HPDE6-E6E7 (cell line): ENCODE results near the gene SGCB.
A peak's percentile ranks its signal among the peaks of the same experiment; 100 is the strongest.

ENCODE experiments used
- DNase-seq: peaks from one replicate; pipeline ENCODE4 v3.0.0; 2011; ENCODE audit warnings: missing footprints; ENCODE audit errors: extremely low spot score

The SGCB gene

DNA sequence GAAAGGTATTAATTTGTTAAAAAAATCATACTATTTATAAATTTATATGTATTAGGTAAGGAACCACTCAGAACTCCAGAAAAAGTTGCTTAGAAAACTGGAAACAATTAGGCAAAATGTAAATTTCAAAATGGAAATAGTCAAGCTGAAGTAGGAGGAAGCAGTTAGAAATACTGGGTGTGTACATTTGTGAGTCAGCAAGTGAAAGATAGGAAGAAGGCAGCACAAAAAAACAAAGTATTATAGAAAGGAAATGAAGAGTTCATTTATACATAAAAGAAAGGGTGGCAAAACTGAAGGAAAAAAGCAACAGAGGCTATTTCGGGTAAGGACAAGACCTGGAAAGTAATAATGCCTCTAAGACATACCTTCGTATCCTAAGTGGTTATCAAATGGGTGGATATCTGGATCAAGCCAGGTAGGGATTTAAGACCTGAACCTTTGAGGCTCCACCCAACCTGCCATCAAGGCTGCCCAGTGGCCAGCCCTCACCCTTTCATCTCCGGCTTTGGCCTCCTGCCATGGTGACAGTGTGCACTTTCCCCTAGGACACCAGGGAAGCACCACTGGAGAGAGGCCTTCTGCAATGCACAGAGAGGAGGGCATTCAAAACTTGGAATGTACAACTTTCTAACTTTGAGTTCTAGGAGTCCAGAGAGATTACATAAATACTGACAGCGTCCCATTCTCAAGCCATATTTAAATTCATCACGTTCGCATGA, 18.0 kb downstream of the SGCB start, which contains the start of gene LRRC66:
Gene LRRC66, minus strand, starts transcription at position 428 of the 722 bp plus-strand sequence. CDS start 2,750 bp downstream, outside the sequence.
- no peak for DNase-seq

DNA sequence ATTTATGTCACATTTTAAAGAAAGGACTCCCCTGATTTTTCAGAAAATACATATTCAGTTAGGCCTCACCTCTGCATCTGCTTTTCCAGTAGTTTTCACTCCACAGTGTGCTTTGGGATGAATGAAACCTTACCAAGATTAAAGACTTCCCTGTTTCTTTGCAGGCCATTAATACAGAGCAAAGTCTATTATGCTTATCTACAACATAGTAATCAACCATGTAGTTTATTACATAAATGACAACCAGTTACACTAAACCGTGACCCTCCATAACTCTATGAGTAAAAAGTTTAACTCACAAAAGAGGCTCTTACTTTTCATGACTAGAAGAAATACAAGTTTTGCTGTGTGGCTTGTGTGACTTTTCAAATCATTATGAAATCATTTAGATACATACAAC, 20.3 kb downstream of the SGCB start:
- no peak for DNase-seq

DNA sequence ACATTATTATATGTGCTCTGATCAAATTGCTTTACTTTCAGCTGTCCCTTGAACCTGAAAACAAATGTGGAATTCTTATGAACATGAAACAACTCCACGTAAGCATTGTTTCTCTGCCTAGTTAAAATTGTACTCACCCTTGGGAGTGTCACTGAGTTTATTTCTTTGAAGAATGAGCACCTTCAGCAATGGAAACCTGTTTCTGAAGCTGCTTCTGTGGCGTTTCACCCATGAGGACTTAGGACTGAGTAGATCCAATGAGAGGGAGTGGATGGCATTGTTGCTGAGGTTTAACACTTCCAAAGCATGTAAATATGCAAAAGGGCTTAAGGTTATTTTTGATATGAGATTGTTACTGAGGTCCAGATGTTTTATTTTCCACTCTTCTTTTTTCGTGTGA, 21.1 kb downstream of the SGCB start:
- DNase-seq: no peak

DNA sequence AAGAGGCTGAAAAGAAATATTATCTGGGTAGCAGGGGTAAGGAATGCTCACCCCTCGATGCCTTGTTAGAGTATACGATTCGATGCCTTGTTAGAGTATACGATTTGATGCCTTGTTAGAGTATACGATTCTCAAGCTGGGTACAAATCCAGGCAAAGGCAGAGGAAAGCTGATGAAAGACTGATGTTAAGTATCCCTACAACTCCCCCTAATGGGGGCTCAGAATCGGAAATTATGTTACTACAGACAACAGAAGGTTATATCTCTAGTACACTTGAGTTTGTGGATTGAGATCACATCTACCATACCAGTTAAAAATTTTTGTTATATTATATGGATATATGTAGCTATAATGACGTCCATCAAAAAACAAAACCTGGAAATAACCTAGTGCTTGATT, 22.7 kb downstream of the SGCB start:
- no peak for DNase-seq

DNA sequence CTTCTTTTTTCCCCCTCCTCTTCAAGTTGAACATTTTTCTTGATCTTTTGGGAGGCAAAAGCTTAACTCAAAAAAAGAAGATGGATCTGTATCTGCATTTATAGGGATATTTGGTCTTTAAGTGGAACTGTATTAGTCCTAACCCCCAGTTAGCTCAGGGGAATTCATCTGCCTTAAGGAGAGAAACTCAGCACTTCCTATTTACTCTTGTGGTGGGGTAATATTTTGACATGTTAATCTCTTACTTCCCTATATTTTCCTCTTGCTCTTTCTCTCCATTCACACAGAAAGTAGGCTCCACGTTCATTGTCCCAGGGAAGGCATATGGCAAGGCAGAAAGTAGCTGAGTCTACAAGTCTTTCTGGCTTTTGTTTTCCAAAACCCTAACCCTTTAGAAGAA, 23.2 kb downstream of the SGCB start:
- DNase-seq: no peak

DNA sequence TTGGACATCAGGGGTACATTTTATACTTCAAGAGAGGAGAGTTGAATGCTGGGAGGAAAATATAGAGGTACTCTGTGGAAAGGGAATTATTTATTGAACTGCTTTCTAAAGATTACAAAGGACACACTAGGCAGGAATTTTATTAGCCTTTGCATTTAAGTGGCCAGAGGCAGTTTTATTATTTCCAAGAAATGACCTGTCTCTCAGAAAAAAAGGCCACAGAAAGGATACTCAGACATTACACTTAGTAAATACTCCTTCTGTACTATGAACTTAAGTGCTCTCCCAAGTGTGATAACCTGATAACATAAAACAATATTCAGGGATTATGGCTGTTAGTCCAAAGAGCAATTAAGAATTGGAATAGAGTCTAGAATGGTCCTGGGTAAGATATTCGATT, 25.4 kb downstream of the SGCB start:
- DNase-seq: no peak

DNA sequence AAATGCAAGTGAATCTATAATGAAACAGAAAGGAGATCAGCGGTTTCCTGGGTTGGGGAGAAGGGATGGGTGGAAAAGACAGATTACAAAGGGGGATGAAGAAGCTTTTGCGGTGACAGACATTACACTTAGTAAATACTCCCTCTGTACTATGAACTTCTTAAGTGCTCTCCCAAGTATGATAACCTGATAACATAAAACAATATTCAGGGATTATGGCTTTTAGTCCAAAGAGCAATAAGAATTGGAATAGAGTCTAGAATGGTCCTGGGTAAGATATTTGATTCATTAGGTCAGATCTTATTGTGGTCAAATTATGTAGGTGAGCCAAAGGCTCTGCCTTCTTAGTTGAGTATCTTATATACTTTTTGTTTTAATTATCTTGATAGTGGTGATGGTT, 27.1 kb downstream of the SGCB start:
- DNase-seq: no peak

DNA sequence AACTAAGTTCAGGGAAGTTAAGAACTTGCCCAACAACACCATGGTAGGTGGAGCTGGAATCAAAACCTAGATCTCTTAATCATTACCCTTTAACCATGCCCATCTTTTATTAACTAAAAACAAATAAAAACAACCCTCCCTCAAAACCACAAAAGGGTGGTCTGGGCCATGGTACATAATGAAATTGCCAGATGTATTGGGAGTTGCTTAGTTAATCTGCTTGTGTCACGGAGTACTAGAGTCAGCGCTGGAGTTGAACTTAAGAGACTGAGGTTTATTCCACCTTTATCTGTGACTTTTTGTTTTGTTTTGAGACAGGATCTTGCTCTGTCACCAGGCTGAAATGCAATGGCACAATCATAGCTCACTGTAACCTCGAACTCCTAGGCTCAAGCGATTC, 31.2 kb downstream of the SGCB start:
- no peak for DNase-seq

DNA sequence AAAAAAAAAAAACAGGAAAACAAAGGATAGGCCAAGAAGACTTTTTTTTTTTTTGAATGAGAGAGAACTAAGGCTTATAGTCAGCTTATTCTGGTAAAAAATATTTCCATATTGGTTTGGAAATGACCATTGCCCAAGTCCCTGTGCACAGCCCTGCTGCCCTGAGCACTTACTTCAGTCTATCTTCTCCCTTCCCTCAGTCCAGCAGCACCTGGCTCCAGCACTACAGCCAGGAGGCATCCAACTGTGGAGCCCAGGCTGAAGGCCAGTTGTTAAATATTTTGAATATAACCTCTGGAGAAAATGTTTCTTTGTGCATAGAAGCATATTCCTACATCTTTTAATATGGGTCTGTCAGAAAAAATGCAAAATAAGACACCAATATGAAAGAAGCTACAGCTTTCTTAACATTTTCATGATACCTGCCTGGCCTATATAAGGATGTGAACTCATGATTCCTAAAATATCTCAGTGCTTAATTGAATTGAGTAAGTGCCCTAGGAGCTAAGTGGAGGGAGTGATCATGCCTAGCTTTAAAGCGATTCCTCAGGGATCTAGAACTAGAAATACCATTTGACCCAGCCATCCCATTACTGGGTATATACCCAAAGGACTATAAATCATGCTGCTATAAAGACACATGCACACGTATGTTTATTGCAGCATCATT, 32.4 kb downstream of the SGCB start:
- DNase-seq: no peak

DNA sequence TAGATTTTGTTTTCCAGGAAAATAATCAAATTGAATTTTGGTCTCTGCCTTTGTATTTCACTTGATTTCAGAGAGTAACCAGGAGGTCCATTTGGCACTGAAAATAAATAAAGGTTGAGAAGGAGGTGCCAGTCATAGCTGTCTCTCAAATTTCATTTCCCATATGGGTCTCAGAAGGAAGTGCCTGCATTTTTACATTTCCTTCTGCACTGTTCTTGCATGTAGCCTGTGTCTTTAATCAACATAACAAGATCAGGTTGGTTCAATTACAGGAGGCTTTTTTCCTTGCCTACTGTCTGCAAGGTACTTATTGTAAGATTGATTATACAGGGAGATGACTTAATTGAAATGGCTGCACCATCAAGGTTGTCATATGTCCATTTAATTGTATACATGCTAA, 33.7 kb downstream of the SGCB start:
- no peak for DNase-seq

DNA sequence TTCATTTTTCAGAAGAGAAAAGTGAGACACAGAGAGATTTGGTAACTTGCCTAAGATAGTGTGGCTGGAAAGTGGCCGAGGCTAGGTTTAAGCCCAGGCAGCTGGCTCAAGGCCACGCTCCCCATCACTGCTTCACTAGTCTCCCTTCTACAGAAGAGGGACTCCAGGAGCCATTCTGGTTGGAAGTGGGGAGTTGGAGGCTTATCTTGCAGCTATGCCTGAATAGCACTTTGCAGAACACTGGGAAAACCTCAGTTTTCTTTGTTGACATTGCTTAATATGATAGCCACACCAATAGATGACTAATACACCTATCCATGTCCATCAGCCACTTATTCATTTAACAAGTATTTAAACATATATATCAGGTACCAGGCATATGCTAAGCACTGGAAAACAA, 36.5 kb downstream of the SGCB start:
- DNase-seq: peak; percentile 64

DNA sequence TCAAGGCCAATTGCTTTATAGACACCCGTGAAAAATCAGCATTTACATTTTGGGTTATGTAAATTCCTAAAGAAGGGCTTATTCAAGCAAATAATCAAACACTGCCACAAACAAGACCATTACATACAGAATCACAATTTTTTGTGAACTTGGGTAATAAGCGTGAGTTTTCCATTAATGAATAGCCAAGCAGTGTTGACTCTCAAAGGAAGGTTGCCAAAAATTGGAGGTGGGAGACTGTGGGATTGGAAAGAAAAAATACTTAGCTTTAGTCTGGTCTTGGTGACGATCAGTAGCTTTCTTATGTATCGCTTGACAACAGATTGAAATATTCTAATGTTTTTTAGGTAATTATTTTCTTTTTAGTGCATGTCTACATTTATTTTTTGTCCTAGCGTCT, 38.8 kb downstream of the SGCB start:
- no peak for DNase-seq

DNA sequence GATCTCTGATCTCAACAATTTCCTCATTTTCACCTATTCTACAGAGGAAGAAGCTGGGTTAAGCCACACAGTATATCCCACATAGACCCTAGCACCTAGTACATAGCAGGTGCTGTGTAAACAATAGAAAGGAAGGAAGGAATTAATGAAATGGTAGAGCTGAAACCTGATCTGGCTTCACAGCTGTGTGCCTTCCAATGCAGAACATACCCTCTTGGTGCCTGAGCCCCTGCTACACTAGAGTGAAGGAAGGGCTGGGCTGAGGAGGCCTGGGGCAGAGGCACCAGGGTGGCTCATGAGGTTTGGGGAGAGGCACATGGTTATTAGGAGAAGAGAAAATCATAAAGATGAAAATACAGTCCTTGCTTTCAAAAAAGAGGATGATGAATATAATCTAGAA, 39.3 kb downstream of the SGCB start:
- no peak for DNase-seq

DNA sequence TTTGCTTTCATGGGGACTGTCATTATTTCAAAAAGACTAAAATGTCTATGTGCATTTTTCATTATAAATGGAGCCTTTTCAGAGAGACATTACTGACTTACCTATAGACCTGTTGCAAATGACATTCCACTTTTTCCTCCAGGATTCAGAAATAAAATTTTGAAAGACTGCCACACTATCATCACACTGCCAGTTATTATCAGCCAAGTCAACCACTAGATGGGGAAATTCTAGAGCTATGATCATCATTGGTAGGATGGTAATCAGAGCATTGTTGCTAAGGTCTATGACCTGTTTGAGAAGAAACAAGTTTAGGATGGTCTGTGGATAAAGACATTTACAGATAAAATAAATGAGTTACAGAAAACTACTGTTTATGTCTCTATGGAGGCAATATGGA, 40.5 kb downstream of the SGCB start:
- no peak for DNase-seq

DNA sequence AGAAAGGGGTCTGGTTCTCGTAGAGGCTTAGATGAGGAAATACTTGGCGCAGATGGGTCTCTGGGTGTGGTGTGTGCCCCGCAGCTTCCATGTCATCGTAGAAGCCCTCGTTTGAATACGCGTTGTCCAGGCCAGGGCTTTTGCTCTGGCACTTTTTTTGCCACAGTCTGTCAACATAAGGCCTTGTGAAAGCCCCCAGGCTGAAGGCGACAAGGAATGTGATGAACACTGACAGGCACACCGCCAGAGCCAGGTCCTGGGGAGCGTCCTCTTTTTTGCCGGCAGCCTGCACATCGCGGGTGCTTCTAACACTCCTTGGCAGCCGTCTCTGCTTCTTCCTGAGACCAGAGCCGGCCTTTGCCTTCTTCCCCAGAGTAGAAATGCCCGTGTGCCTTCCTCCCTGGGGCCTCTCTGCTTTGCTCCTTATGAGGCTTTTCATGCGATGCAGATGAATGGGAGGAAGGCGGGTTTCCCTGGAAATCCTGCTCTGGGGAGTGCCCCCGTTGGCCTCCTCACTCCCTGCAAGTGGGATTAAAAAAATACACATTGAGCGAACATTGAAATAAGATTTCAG, 42.4 kb downstream of the SGCB start:
- no peak for DNase-seq
